Mesothelial cell of epicardium (in vitro differentiated cells): Measurements from ENCODE around the gene CHST12. TPM values are rescaled to one million over a fixed set of nuclear protein-coding genes. Genes with fewer than 3 reads are reported as not detected.

Source experiments
- DNase-seq, 2 experiments: peaks; one replicate each; pipeline ENCODE4 v3.0.0; 2021; ENCODE audit warnings: low spot score in 2 of 2; ENCODE audit not compliant: unreplicated experiment in 2 of 2
- H3K27ac Mint-ChIP-seq: 2 replicates; pipeline ENCODE4 v1.8.0; 2021; ENCODE audit warnings: mixed read lengths
- H3K27me3 Mint-ChIP-seq: 2 replicates; pipeline ENCODE4 v1.8.0; 2021; ENCODE audit warnings: low read depth, mixed read lengths
- H3K36me3 Mint-ChIP-seq: 2 replicates; pipeline ENCODE4 v1.8.0; 2021; ENCODE audit warnings: mixed read lengths
- H3K4me1 Mint-ChIP-seq: 2 replicates; pipeline ENCODE4 v1.8.0; 2021; ENCODE audit warnings: mixed read lengths
- H3K4me3 Mint-ChIP-seq: 2 replicates; pipeline ENCODE4 v1.8.0; 2021; ENCODE audit warnings: mild to moderate bottlenecking, moderate library complexity, mixed read lengths
- H3K9me3 Mint-ChIP-seq: 2 replicates; pipeline ENCODE4 v1.8.0; 2021; ENCODE audit warnings: mixed read lengths
- CTCF ChIP-seq: fragments of 200-600 bp; sonication (generic); IDR thresholded peaks from one replicate; pipeline ENCODE4 v1.5.0; 2021; ENCODE audit warnings: antibody characterized with exemption; ENCODE audit not compliant: unreplicated experiment
- total RNA-seq: library from RNA; stranded (reverse); gene quantifications from 3 replicates; pipeline ENCODE4 v1.2.1, GENCODE V29; 2021

The CHST12 gene
- total RNA-seq, 1 donor from 2014 or later, result 20.4 TPM

- Mint-ChIP-seq H3K9me3 (no peaks in the 10 kb centered on the region), H3K4me1 (peaks cover 35% of the 10 kb centered on the region), H3K4me3 (peak overlapping the region; percentile 78), H3K36me3 (peaks cover 9% of the 10 kb centered on the region), H3K27me3 (no peaks in the 10 kb centered on the region), H3K27ac (peak overlapping the region; percentile 10)
- no peak for DNase-seq
- no peak for TF ChIP-seq CTCF
Measured at GRCh38 chr7:2357165-2357564, 46.2 kb upstream of the CHST12 start.

GRCh38 chr7:2357571-2357970, 45.8 kb upstream of the CHST12 start:
- no peaks in the 10 kb centered on the region for H3K9me3 Mint-ChIP-seq
- no peak overlapping the region for H3K4me3 Mint-ChIP-seq
- H3K27me3 Mint-ChIP-seq, result no peaks in the 10 kb centered on the region
- peaks cover 13% of the 10 kb centered on the region for H3K36me3 Mint-ChIP-seq
- no peak for DNase-seq
- peaks cover 35% of the 10 kb centered on the region for H3K4me1 Mint-ChIP-seq
- no peak for TF ChIP-seq CTCF
- peak overlapping the region; percentile 10 for H3K27ac Mint-ChIP-seq

GRCh38 chr7:2358968-2359527, 44.4 kb upstream of the CHST12 start:
- no peak for DNase-seq
- Mint-ChIP-seq H3K4me1 (peaks cover 32% of the 10 kb centered on the region), H3K36me3 (peaks cover 24% of the 10 kb centered on the region)

GRCh38 chr7:2359610-2360009, 43.8 kb upstream of the CHST12 start:
- no peak for DNase-seq
- no peak for TF ChIP-seq CTCF
- Mint-ChIP-seq H3K4me1 (peaks cover 32% of the 10 kb centered on the region), H3K27ac (peak overlapping the region; percentile 37), H3K27me3 (no peaks in the 10 kb centered on the region), H3K9me3 (no peaks in the 10 kb centered on the region), H3K4me3 (no peak overlapping the region), H3K36me3 (peaks cover 30% of the 10 kb centered on the region)

More at GRCh38 chr7:2358968-2359527, 44.4 kb upstream of the CHST12 start:
- H3K27me3 Mint-ChIP-seq, result no peaks in the 10 kb centered on the region
- no peak overlapping the region for H3K4me3 Mint-ChIP-seq
- TF ChIP-seq CTCF, result no peak
- H3K9me3 Mint-ChIP-seq, result no peaks in the 10 kb centered on the region
- H3K27ac Mint-ChIP-seq, result peak overlapping the region; percentile 37

GRCh38 chr7:2360796-2361195, 42.6 kb upstream of the CHST12 start:
- H3K36me3 Mint-ChIP-seq, result peaks cover 37% of the 10 kb centered on the region
- no peak overlapping the region for H3K4me3 Mint-ChIP-seq
- no peak for DNase-seq
- TF ChIP-seq CTCF, result no peak
- peak overlapping the region; percentile 72 for H3K27ac Mint-ChIP-seq
- H3K9me3 Mint-ChIP-seq, result no peaks in the 10 kb centered on the region
- H3K4me1 Mint-ChIP-seq, result peaks cover 29% of the 10 kb centered on the region
- H3K27me3 Mint-ChIP-seq, result no peaks in the 10 kb centered on the region
